ENCODE measurements around the gene DDX1. TPM values are rescaled to one million over a fixed set of nuclear protein-coding genes. Genes with fewer than 3 reads are reported as not detected.

The DDX1 gene
- total and polyA plus RNA-seq, 10 of the 15 experiments (the other 5 are each of a cell fraction or from before 2014, with no cell fraction given) = 53.2 to 134 (median 85.6) TPM

GRCh38 chr2:15626126-15626525 is 34.5 kb downstream of the DDX1 start:
- H2AFZ ChIP-seq (ENCODE audit: control insufficient read depth, low read depth, low read length) = no peak overlapping the region
- H3K4me1 ChIP-seq (ENCODE audit: control insufficient read depth, insufficient read depth, low read length) = no peaks in the 10 kb centered on the region
- in situ Hi-C loops (cut with MboI) (no loop called here), intact Hi-C loops (cut with micrococcal nuclease; ENCODE audit: unreplicated experiment) (no loop called here)
- ChIA-PET POLR2A (no interaction called here), RAD21 (ENCODE audit: unreplicated experiment) (no interaction called here), SMC1A (ENCODE audit: uncharacterized antibody, unreplicated experiment) (no interaction called here), CTCF (no interaction called here)
- H3K4me3 ChIP-seq = no peak overlapping the region
- H3K9me3 ChIP-seq (replicated peaks; ENCODE audit: control insufficient read depth, insufficient read depth, low read length) = no peaks in the 10 kb centered on the region; the same call in 2 of the 3 replicates
- no peak for FAIRE-seq
- no peak overlapping the region for H3K27ac ChIP-seq (ENCODE audit: control insufficient read depth, insufficient read depth)
- H3K36me3 ChIP-seq (ENCODE audit: control insufficient read depth in 2 of 2, insufficient read depth in 2 of 2, low read length in 1 of 2) = peaks cover 1 to 29% of the 10 kb centered on the region in 2 experiments; a peak in 3 of 4 replicates
- no peak overlapping the region for H3K4me2 ChIP-seq (ENCODE audit: control insufficient read depth, insufficient read depth)
- no peaks in the 10 kb centered on the region for H4K20me1 ChIP-seq (ENCODE audit: control insufficient read depth, insufficient read depth)
- no peak for TF ChIP-seq IRF4 (IDR thresholded peaks at IDR 0.05; ENCODE audit: low read depth, low read length)
- no peak for TF ChIP-seq NR2F1 (conservative IDR thresholded peaks at IDR 0.05)
- TF ChIP-seq, protein P1, sequence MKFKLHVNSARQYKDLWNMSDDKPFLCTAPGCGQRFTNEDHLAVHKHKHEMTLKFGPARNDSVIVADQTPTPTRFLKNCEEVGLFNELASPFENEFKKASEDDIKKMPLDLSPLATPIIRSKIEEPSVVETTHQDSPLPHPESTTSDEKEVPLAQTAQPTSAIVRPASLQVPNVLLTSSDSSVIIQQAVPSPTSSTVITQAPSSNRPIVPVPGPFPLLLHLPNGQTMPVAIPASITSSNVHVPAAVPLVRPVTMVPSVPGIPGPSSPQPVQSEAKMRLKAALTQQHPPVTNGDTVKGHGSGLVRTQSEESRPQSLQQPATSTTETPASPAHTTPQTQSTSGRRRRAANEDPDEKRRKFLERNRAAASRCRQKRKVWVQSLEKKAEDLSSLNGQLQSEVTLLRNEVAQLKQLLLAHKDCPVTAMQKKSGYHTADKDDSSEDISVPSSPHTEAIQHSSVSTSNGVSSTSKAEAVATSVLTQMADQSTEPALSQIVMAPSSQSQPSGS (IDR thresholded peaks at IDR 0.05; ENCODE audit: low read length) = no peak
- no peak for TF ChIP-seq ETV6 (conservative IDR thresholded peaks at IDR 0.05 in 1 of 2, IDR thresholded peaks at IDR 0.05 in 1 of 2; ENCODE audit: borderline replicate concordance in 1 of 2, low read depth in 1 of 2)
- TF ChIP-seq IRF5 (IDR thresholded peaks at IDR 0.05; ENCODE audit: borderline replicate concordance) = no peak
- no peak for TF ChIP-seq CBFB (IDR thresholded peaks at IDR 0.05; ENCODE audit: low read depth)
- TF ChIP-seq ZNF24 (IDR thresholded peaks at IDR 0.05) = no peak
- TF ChIP-seq CTCF (IDR thresholded peaks at IDR 0.05 in 2 of 3, conservative IDR thresholded peaks at IDR 0.05 in 1 of 3; ENCODE audit: control insufficient read depth in 2 of 3, extremely low read depth in 1 of 3, insufficient read depth in 1 of 3, low read depth in 3 of 3, low read length in 3 of 3) = no peak
- no peak for TF ChIP-seq JUND (IDR thresholded peaks at IDR 0.05; ENCODE audit: low read depth, low read length)
- TF ChIP-seq SPI1 (IDR thresholded peaks at IDR 0.05; ENCODE audit: borderline replicate concordance, insufficient read depth, low read depth, low read length) = no peak
- TF ChIP-seq NFXL1 (IDR thresholded peaks at IDR 0.05; ENCODE audit: borderline replicate concordance) = no peak
- no peak for TF ChIP-seq ZBTB4 (CRISPR knock-in tag; IDR thresholded peaks at IDR 0.05)
- DNase-seq (ENCODE audit: low read depth, low spot score) = no peak
- ATAC-seq = no peak
- no peak overlapping the region for H3K9ac ChIP-seq (ENCODE audit: control insufficient read depth, insufficient read depth, low read length)
- no peaks in the 10 kb centered on the region for H3K79me2 ChIP-seq (ENCODE audit: control insufficient read depth, insufficient read depth, low read length)
- BruUV-seq (replicated peaks) = no TSS peak
- no peaks in the 10 kb centered on the region for H3K27me3 ChIP-seq (replicated peaks in 1 of 2; ENCODE audit: control insufficient read depth in 2 of 2, insufficient read depth in 2 of 2, low read length in 1 of 2)
